Measurements from ENCODE around the gene STARD13. TPM values are rescaled to one million over a fixed set of nuclear protein-coding genes. Genes with fewer than 3 reads are reported as not detected.

The STARD13 gene
- total and polyA plus RNA-seq, 4 experiments from 2014 or later: 0.36 to 0.44 TPM; not detected in 2

GRCh38 chr13:33260168-33261098 lies 25.1 kb downstream of the STARD13 start:
- no peaks in the 10 kb centered on the region for H3K9me3 ChIP-seq (ENCODE audit: control insufficient read depth in 1 of 2, low read length in 2 of 2)
- no peak overlapping the region for H3K4me3 Mint-ChIP-seq
- no peaks in the 10 kb centered on the region for H3K4me1 ChIP-seq (ENCODE audit: insufficient read depth, low read length)
- H3K27ac ChIP-seq (ENCODE audit: low read depth, low read length): no peak overlapping the region
- no peaks in the 10 kb centered on the region for H3K36me3 ChIP-seq (ENCODE audit: insufficient read depth, low read length)
- H3K27me3 ChIP-seq (ENCODE audit: insufficient read depth, low read length): no peaks in the 10 kb centered on the region
- no peaks in the 10 kb centered on the region for H3K36me3 Mint-ChIP-seq
- no peak overlapping the region for H3K27ac Mint-ChIP-seq
- peaks cover 0 to 3% (median 0%) of the 10 kb centered on the region in 8 donors for H3K9me3 Mint-ChIP-seq
- ChIA-PET CTCF (ENCODE audit: partially characterized antibody) (interaction anchor here (1.0 kb wide), 1 partner anchor 10 kb away, joined by 5 read pairs; no protein-coding TSS in a partner anchor), POLR2A (ENCODE audit: partially characterized antibody) (no interaction called here)
- DNase-seq: no peak
- H3K4me1 Mint-ChIP-seq: no peaks in the 10 kb centered on the region
- H3K27me3 Mint-ChIP-seq: peaks cover 4 to 6% of the 10 kb centered on the region in 2 donors
- intact Hi-C loops (cut with micrococcal nuclease): no loop called here
- H3K4me3 ChIP-seq (ENCODE audit: low read length in 2 of 2): no peak overlapping the region

GRCh38 chr13:33259296-33259695 lies 26.3 kb downstream of the STARD13 start:
- Histone ChIP-seq H3K4me3 (ENCODE audit: low read length in 2 of 2) (no peak overlapping the region), H3K36me3 (ENCODE audit: insufficient read depth, low read length) (no peaks in the 10 kb centered on the region), H3K27ac (ENCODE audit: low read depth, low read length) (no peak overlapping the region), H3K4me1 (ENCODE audit: insufficient read depth, low read length) (no peaks in the 10 kb centered on the region), H3K9me3 (ENCODE audit: control insufficient read depth in 1 of 2, low read length in 2 of 2) (no peaks in the 10 kb centered on the region), H3K27me3 (ENCODE audit: insufficient read depth, low read length) (no peaks in the 10 kb centered on the region)
- peaks cover 1 to 3% of the 10 kb centered on the region in 2 donors for H3K27me3 Mint-ChIP-seq
- CTCF ChIA-PET (ENCODE audit: partially characterized antibody): interaction anchor here (1.0 kb wide), 1 partner anchor 11 kb away, joined by 5 read pairs; no protein-coding TSS in a partner anchor
- H3K4me3 Mint-ChIP-seq: no peak overlapping the region
- intact Hi-C loops (cut with micrococcal nuclease): no loop called here
- POLR2A ChIA-PET (ENCODE audit: partially characterized antibody): no interaction called here
- no peaks in the 10 kb centered on the region for H3K4me1 Mint-ChIP-seq
- no peak for DNase-seq
- no peak overlapping the region for H3K27ac Mint-ChIP-seq
- H3K9me3 Mint-ChIP-seq: peaks cover 0 to 3% (median 0%) of the 10 kb centered on the region in 8 donors
- H3K36me3 Mint-ChIP-seq: no peaks in the 10 kb centered on the region

GRCh38 chr13:33258808-33259193 lies 26.8 kb downstream of the STARD13 start:
- Mint-ChIP-seq H3K4me3 (no peak overlapping the region), H3K4me1 (no peaks in the 10 kb centered on the region), H3K9me3 (peaks cover 0 to 3% (median 0%) of the 10 kb centered on the region in 8 donors), H3K27me3 (peaks cover 1 to 3% of the 10 kb centered on the region in 2 donors), H3K27ac (no peak overlapping the region), H3K36me3 (no peaks in the 10 kb centered on the region)
- Histone ChIP-seq H3K4me1 (ENCODE audit: insufficient read depth, low read length) (no peaks in the 10 kb centered on the region), H3K27me3 (ENCODE audit: insufficient read depth, low read length) (no peaks in the 10 kb centered on the region), H3K27ac (ENCODE audit: low read depth, low read length) (no peak overlapping the region), H3K9me3 (ENCODE audit: control insufficient read depth in 1 of 2, low read length in 2 of 2) (no peaks in the 10 kb centered on the region), H3K36me3 (ENCODE audit: insufficient read depth, low read length) (no peaks in the 10 kb centered on the region), H3K4me3 (ENCODE audit: low read length in 2 of 2) (no peak overlapping the region)
- no peak for DNase-seq
- intact Hi-C loops (cut with micrococcal nuclease): no loop called here
- POLR2A ChIA-PET (ENCODE audit: partially characterized antibody): no interaction called here
- CTCF ChIA-PET (ENCODE audit: partially characterized antibody): no interaction called here

GRCh38 chr13:33257841-33258807 lies 27.4 kb downstream of the STARD13 start:
- DNase-seq: no peak
- Histone ChIP-seq H3K4me3 (ENCODE audit: low read length in 2 of 2) (no peak overlapping the region), H3K4me1 (ENCODE audit: insufficient read depth, low read length) (no peaks in the 10 kb centered on the region), H3K27ac (ENCODE audit: low read depth, low read length) (no peak overlapping the region), H3K36me3 (ENCODE audit: insufficient read depth, low read length) (no peaks in the 10 kb centered on the region), H3K9me3 (ENCODE audit: control insufficient read depth in 1 of 2, low read length in 2 of 2) (no peaks in the 10 kb centered on the region), H3K27me3 (ENCODE audit: insufficient read depth, low read length) (no peaks in the 10 kb centered on the region)
- peak overlapping the region in 1 of 7 donors; percentile 65 for H3K27ac Mint-ChIP-seq
- ChIA-PET CTCF (ENCODE audit: partially characterized antibody) (no interaction called here), POLR2A (ENCODE audit: partially characterized antibody) (no interaction called here)
- no peaks in the 10 kb centered on the region for H3K36me3 Mint-ChIP-seq
- peaks cover 1 to 3% of the 10 kb centered on the region in 2 donors for H3K27me3 Mint-ChIP-seq
- H3K4me1 Mint-ChIP-seq: no peaks in the 10 kb centered on the region
- no peak overlapping the region for H3K4me3 Mint-ChIP-seq
- intact Hi-C loops (cut with micrococcal nuclease): no loop called here
- peaks cover 0 to 3% (median 0%) of the 10 kb centered on the region in 8 donors for H3K9me3 Mint-ChIP-seq

GRCh38 chr13:33256148-33256840 lies 29.3 kb downstream of the STARD13 start:
- DNase-seq: no peak
- peaks cover 3 to 5% of the 10 kb centered on the region in 2 donors for H3K27me3 Mint-ChIP-seq
- Histone ChIP-seq H3K36me3 (ENCODE audit: insufficient read depth, low read length) (no peaks in the 10 kb centered on the region), H3K27ac (ENCODE audit: low read depth, low read length) (no peak overlapping the region), H3K4me1 (ENCODE audit: insufficient read depth, low read length) (no peaks in the 10 kb centered on the region), H3K4me3 (ENCODE audit: low read length in 2 of 2) (no peak overlapping the region), H3K27me3 (ENCODE audit: insufficient read depth, low read length) (no peaks in the 10 kb centered on the region), H3K9me3 (ENCODE audit: control insufficient read depth in 1 of 2, low read length in 2 of 2) (no peaks in the 10 kb centered on the region)
- POLR2A ChIA-PET (ENCODE audit: partially characterized antibody): no interaction called here
- no peak overlapping the region for H3K27ac Mint-ChIP-seq
- intact Hi-C loops (cut with micrococcal nuclease): no loop called here
- H3K4me1 Mint-ChIP-seq: no peaks in the 10 kb centered on the region
- CTCF ChIA-PET (ENCODE audit: partially characterized antibody): no interaction called here
- no peak overlapping the region for H3K4me3 Mint-ChIP-seq
- H3K9me3 Mint-ChIP-seq: peaks cover 0 to 3% (median 0%) of the 10 kb centered on the region in 8 donors
- no peaks in the 10 kb centered on the region for H3K36me3 Mint-ChIP-seq

- Histone ChIP-seq H3K4me1 (ENCODE audit: insufficient read depth, low read length) (no peaks in the 10 kb centered on the region), H3K36me3 (ENCODE audit: insufficient read depth, low read length) (no peaks in the 10 kb centered on the region), H3K4me3 (ENCODE audit: low read length in 2 of 2) (no peak overlapping the region), H3K27ac (ENCODE audit: low read depth, low read length) (no peak overlapping the region), H3K27me3 (ENCODE audit: insufficient read depth, low read length) (no peaks in the 10 kb centered on the region), H3K9me3 (ENCODE audit: control insufficient read depth in 1 of 2, low read length in 2 of 2) (no peaks in the 10 kb centered on the region)
- no peak for DNase-seq
- Mint-ChIP-seq H3K9me3 (no peaks in the 10 kb centered on the region), H3K27ac (no peak overlapping the region), H3K4me3 (no peak overlapping the region), H3K27me3 (peaks cover 3 to 7% of the 10 kb centered on the region in 2 donors), H3K36me3 (no peaks in the 10 kb centered on the region), H3K4me1 (peaks cover 0 to 1% (median 0%) of the 10 kb centered on the region in 4 donors)
- CTCF ChIA-PET (ENCODE audit: partially characterized antibody): no interaction called here
- POLR2A ChIA-PET (ENCODE audit: partially characterized antibody): no interaction called here
- intact Hi-C loops (cut with micrococcal nuclease): no loop called here
These were observed 33.4 kb downstream of the STARD13 start for GRCh38 chr13:33252135-33252534.
